ENCODE measurements around the gene USP24.
A peak's percentile ranks its signal among the peaks of the same experiment; 100 is the strongest.

The USP24 gene

DNA sequence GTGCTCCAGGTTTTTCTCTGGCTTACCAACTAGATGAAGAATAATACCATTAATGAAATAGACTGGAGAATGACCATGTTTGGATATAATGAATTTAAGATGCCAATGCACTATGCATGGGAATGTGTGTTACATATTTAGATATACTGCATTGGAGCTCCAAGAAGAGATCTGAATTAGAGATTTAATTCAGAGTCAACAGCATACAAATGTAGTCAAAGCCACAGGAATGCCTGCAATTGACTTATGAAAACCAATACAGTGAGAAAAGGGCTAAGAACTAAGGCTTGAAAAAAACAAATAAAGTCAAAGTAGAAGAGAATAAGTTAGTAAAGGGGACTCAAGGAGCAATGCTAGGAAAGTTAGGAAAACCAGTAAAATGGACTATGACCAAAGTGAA is 59.1 kb downstream of the USP24 start:
- no peak for DNase-seq

- DNase-seq, result no peak
Observed at GRCh38 chr1:55155522-55155921, 59.6 kb downstream of the USP24 start.

DNA sequence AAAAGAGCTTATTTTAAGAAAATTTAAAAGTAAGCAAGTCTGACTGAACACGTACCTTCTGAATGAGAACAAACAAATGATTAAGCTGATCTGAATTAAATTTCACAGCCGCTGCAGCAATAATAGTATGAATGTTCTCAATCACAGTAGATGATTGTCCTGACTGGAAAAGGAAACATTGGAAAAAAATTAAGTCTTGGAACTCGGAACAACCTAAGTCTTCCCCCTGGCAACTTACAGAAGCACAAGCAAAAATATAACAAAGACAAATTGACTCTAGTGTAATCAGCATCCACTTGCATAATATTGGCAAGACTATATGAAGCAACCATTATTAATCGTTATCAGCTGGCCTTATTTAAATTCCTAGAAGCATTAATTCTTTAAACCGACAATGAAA is 60.5 kb downstream of the USP24 start:
- no peak for DNase-seq

GRCh38 chr1:55153031-55153430 is 62.1 kb downstream of the USP24 start:
- DNase-seq, result no peak

DNA sequence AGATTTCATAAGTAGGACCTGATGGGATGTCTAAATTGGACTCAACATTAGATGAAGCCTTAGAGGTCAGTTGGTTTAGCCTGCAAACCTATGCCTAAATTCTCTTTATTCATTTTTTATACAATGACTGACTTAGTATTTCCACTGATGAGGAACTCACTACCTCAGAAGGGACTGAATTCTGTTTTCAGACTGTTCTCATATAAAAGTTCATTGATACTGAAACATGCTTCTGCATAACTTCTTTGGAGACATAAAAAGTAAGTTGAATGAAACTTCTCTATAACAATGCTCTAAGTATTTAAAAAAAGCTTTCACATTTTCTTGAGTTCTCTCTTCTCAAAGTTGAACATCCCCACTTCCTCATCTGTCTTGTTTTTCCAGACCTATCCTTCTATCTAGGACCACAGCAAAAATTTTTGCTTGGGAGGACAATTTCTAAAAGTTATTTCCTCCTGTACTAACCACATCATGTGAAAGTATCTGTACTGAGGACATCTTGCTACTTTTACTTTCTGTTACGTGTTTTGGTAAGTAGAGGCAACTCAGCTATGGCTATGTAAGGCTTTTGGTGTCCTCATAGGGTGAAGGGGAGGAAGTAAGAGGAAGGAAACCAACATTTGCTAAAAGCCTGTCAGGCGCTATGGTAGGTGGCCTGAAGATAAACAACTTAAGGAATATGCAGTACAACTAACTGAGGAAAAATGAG is 64.1 kb downstream of the USP24 start:
- no peak for DNase-seq

- no peak for DNase-seq
Observed at GRCh38 chr1:55148676-55149075, 66.5 kb downstream of the USP24 start.

DNA sequence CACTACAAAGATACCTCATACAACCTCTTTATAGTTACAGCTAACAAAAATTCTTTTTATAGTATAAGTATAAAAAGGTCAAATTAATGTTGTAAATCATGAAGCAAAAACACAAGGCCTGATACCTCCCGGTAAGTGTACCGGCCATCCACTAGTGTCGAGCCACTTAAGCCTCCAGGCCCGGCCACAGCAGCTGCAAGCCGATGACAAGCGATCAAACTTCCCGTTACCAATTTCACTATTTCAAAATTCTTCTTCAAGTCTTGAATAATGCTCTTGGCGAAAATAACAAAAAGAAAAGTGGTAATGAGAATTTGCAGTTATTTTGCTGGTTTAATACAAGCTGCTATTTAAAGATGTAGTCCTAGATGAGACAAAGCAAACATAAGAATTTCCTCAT is 67.6 kb downstream of the USP24 start:
- DNase-seq, result no peak

GRCh38 chr1:55146781-55147180 is 68.4 kb downstream of the USP24 start:
- no peak for DNase-seq

- no peak for DNase-seq
Observed at GRCh38 chr1:55144886-55145285, 70.3 kb downstream of the USP24 start.

GRCh38 chr1:55143684-55144083 is 71.5 kb downstream of the USP24 start:
- DNase-seq, result no peak

GRCh38 chr1:55141295-55141893 is 73.8 kb downstream of the USP24 start:
- no peak for DNase-seq

DNA sequence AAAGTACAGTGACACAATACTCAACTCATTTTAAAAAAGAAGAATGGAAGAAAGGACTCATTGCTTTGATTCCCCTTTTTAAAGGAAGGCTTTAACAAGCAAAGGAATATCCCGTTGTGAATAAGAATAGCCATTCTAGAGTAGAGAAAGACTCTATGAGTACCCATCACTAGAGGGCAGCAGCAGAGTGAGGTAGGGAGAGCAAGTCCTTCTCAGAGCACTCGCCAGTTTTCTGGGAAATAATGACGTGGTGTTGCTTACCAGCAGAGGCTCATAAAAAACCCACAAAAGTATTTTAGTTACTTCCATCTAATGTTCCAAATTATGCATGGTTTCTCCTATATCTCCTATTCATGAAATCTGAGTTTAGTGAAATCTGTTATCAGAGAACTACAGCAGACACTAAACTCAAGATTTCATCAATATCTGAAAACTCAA is 74.6 kb downstream of the USP24 start:
- DNase-seq, result peak; percentile 72

GRCh38 chr1:55140137-55140536 is 75.0 kb downstream of the USP24 start:
- DNase-seq, result no peak

DNA sequence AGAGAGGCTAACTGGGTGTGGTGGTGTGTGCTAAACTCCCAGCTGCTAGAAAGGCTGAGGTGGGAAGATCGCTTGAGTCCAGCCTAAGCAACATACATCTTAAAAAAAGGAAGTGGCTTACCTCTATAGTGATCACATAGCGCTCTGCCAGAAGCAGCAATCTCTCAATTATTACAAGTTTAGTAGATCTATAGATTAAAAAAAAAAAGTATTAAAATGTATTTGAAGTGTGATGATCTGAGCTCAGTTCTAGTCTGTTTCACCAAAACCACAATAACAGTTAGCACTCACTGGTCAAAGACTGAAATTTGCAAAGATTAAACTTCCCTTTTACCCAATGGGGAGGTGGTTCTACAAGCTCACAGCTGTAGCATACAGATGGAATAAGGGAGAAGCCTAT is 76.3 kb downstream of the USP24 start:
- DNase-seq, result no peak

GRCh38 chr1:55134152-55134808 is 80.9 kb downstream of the USP24 start:
- DNase-seq, result no peak

GRCh38 chr1:55131801-55132200 is 83.4 kb downstream of the USP24 start:
- DNase-seq, result no peak

- DNase-seq, result no peak
Observed at GRCh38 chr1:55131218-55131617, 83.9 kb downstream of the USP24 start.

- no peak for DNase-seq
Observed at GRCh38 chr1:55129194-55129728, 85.9 kb downstream of the USP24 start.

GRCh38 chr1:55128418-55128995 is 86.7 kb downstream of the USP24 start:
- DNase-seq, result no peak

GRCh38 chr1:55127827-55128343 is 87.3 kb downstream of the USP24 start:
- DNase-seq, result no peak

DNA sequence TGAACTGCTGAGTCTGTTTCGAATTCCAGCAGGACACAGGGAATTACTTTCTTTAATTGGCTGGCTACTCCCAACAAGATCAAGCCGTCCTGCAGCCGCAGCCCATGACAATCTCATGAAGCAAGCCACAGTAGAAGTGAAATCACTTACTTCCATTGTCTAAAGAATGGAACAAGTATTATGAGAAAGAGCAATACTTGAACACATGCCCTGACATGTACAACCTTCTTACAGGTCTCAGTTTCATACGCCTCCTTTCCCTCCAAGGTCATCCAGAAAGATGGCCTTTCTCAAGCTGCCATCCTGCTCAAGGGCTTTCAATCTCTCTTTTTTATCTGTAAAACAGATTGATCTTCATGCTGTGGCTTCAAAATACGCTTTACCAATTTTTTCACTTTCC is 90.7 kb downstream of the USP24 start:
- no peak for DNase-seq

GRCh38 chr1:55120538-55120937 is 94.6 kb downstream of the USP24 start:
- no peak for DNase-seq

GRCh38 chr1:55118651-55119329 is 96.4 kb downstream of the USP24 start:
- no peak for DNase-seq

All from DMS79 treated with DMSO at 0.1 percent for 48 hours (cell line).